ENCODE measurements around the gene NEK1. TPM values are rescaled to one million over a fixed set of nuclear protein-coding genes. Genes with fewer than 3 reads are reported as not detected.

The NEK1 gene
- total and polyA plus RNA-seq, 2 experiments from 2014 or later, result 7.6 to 14.3 TPM

DNA sequence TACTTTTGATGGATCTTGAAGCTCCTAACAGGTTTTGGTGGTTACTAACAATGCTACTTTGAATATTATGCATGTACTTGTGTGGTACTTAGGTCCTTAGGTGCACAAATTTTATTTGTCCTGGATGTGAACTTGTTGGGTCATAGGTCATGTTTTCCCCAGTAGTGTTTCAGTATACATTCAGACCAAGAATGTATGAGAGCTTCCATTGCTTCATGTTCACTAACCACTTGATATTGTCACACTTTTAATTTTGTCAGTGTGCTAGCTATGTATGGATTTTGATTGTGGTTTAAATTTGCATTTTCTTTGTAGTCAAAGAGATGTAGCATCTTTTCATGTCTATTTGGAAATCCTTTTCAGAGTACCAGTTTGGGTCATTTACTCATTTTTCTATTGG is 40.2 kb upstream of the NEK1 start:
- Histone ChIP-seq H3K4me3 (no peak overlapping the region), H3K27ac (no peak overlapping the region), H3K36me3 (ENCODE audit: low read depth) (no peaks in the 10 kb centered on the region), H3K9me2 (ENCODE audit: insufficient read depth) (peaks cover 3% of the 10 kb centered on the region; the same call in 1 of the 2 replicates), H3K79me2 (ENCODE audit: insufficient read depth) (peaks cover 74% of the 10 kb centered on the region), H3K4me2 (ENCODE audit: unreplicated experiment) (no peak overlapping the region), H3K9ac (no peak overlapping the region), H3K9me3 (ENCODE audit: low read depth) (no peaks in the 10 kb centered on the region), H3K4me1 (ENCODE audit: insufficient read depth) (no peaks in the 10 kb centered on the region; the same call in 1 of the 2 replicates), H2AFZ (no peak overlapping the region), H3K27me3 (replicated peaks; ENCODE audit: insufficient read depth) (no peaks in the 10 kb centered on the region), H4K20me1 (ENCODE audit: insufficient read depth) (no peaks in the 10 kb centered on the region), H3F3A (ENCODE audit: insufficient read depth) (no peaks in the 10 kb centered on the region)
- no peak for TF ChIP-seq EZH2 (IDR thresholded peaks at IDR 0.05; ENCODE audit: insufficient read depth, poor library complexity, severe bottlenecking)
- TF ChIP-seq EZH2phosphoT487 (IDR thresholded peaks at IDR 0.05; ENCODE audit: insufficient read depth, low read depth), result no peak
- DNase-seq, result no peak
- in situ Hi-C loops (cut with MboI), result no loop called here

DNA sequence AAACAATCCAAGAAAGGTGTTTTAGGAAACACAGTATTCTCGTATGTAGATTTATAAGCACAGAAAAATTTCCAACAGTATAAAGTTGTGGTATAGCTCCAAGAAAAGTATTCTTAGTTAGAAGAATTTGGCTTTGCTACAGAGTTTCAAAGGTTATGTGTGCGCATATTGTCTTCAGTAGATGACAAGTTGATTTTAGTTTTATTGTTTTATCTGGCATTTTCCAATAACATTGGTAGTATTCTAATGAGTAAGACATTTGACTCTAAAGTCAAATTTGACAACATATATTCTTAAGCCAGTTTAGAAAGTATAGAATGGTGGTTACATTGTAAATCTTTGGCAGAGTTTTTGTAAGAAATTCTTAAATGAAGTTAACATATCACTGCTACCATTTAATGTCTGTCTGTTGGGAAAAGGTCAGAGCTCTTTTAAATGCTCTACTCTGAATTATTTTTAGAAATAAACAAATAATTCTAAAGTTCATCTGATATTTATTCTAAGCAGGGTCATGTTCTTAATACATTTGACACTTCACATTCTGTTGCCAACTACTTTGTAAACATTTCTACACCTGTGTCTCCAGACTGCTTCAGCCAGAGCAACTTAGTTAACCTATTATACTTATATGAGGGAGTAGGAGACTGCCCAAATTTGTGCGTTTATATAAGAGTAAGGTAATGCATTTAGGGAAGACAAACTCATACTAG is 38.0 kb upstream of the NEK1 start:
- Histone ChIP-seq H3K27me3 (replicated peaks; ENCODE audit: insufficient read depth) (no peaks in the 10 kb centered on the region), H3K4me2 (ENCODE audit: unreplicated experiment) (no peak overlapping the region), H4K20me1 (ENCODE audit: insufficient read depth) (no peaks in the 10 kb centered on the region), H3K79me2 (ENCODE audit: insufficient read depth) (peaks cover 53% of the 10 kb centered on the region), H3K4me1 (ENCODE audit: insufficient read depth) (no peaks in the 10 kb centered on the region; the same call in 1 of the 2 replicates), H3K9me3 (ENCODE audit: low read depth) (no peaks in the 10 kb centered on the region), H3F3A (ENCODE audit: insufficient read depth) (no peaks in the 10 kb centered on the region), H2AFZ (no peak overlapping the region), H3K9ac (no peak overlapping the region), H3K9me2 (ENCODE audit: insufficient read depth) (peaks cover 3% of the 10 kb centered on the region; the same call in 1 of the 2 replicates), H3K36me3 (ENCODE audit: low read depth) (no peaks in the 10 kb centered on the region; the same call in 1 of the 2 replicates), H3K4me3 (no peak overlapping the region), H3K27ac (no peak overlapping the region)
- in situ Hi-C loops (cut with MboI), result no loop called here
- WGBS, 2 experiments (ENCODE audit: low coverage in 1 of 2, low lambda C conversion rate in 2 of 2, missing lambda C conversion rate in 2 of 2), result 96 to 97% methylated on average over 3 of the region's 3 CpGs
- no peak for DNase-seq
- no peak for TF ChIP-seq EZH2 (IDR thresholded peaks at IDR 0.05; ENCODE audit: insufficient read depth, poor library complexity, severe bottlenecking)
- no peak for TF ChIP-seq EZH2phosphoT487 (IDR thresholded peaks at IDR 0.05; ENCODE audit: insufficient read depth, low read depth)

DNA sequence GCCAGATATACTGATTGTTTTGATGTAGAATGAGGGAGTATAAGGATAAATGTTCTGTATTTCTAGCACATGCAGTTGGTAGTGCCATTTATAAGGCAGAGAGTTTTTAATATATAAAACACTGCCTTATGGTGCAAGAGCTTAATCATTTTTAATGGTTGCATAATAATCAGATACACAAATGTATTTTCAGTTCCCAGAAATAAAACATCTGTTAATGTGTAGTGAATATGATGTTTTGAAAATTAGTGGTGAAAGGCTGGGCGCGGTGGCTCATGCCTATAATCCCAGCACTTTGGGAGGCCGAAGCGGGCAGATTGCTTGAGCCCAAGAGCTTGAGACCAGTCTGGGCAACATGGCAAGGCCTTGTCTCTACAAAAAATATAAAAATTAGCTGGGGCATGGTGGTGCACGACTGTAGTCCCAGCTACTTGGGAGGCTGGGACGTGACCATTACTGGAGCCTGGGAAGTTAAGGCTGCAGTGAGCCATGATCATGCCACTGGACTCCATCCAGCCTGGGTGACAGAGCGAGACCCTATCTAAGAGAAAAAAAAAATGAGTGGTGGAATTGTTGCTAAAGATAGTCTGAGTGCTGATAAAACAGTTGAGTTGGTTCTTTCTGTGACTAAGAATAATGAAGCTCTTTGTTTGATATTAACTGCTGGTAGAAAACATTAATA is 37.3 kb upstream of the NEK1 start:
- no peak for DNase-seq
- Histone ChIP-seq H3F3A (ENCODE audit: insufficient read depth) (no peaks in the 10 kb centered on the region), H3K27me3 (replicated peaks; ENCODE audit: insufficient read depth) (no peaks in the 10 kb centered on the region), H3K9ac (no peak overlapping the region), H3K9me3 (ENCODE audit: low read depth) (no peaks in the 10 kb centered on the region), H2AFZ (no peak overlapping the region), H3K36me3 (ENCODE audit: low read depth) (peaks cover 5% of the 10 kb centered on the region; the same call in 1 of the 2 replicates), H4K20me1 (ENCODE audit: insufficient read depth) (no peaks in the 10 kb centered on the region), H3K4me3 (no peak overlapping the region), H3K4me1 (ENCODE audit: insufficient read depth) (no peaks in the 10 kb centered on the region; the same call in 1 of the 2 replicates), H3K79me2 (ENCODE audit: insufficient read depth) (peaks cover 46% of the 10 kb centered on the region), H3K4me2 (ENCODE audit: unreplicated experiment) (no peak overlapping the region), H3K9me2 (ENCODE audit: insufficient read depth) (peaks cover 3% of the 10 kb centered on the region; the same call in 1 of the 2 replicates), H3K27ac (no peak overlapping the region)
- 97 to 98% methylated on average over 7 of the region's 7 CpGs for WGBS, 2 experiments (ENCODE audit: low coverage in 1 of 2, low lambda C conversion rate in 2 of 2, missing lambda C conversion rate in 2 of 2)
- in situ Hi-C loops (cut with MboI), result no loop called here
- TF ChIP-seq EZH2phosphoT487 (IDR thresholded peaks at IDR 0.05; ENCODE audit: insufficient read depth, low read depth), result no peak
- no peak for TF ChIP-seq EZH2 (IDR thresholded peaks at IDR 0.05; ENCODE audit: insufficient read depth, poor library complexity, severe bottlenecking)

DNA sequence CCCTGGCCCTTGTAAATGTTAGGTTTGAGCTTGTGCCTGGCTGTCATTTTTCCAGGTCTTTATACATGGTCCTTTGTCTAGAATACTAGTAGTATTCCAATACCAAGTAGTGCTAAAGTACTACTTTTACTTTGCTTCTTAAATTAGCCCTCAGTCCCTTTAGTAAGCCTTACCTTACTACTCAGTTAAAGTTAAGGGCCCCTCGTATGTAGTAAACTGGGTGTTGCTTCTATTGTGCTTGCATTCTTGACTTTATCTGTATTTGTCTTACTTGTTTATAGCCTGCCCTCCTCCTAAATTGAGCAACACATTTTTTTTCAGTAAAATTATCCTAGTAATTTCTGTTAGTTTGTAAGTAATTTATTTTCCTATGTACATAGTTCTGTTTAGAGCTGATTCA is 33.2 kb upstream of the NEK1 start:
- Histone ChIP-seq H3K9ac (no peak overlapping the region), H3F3A (ENCODE audit: insufficient read depth) (peaks cover 4% of the 10 kb centered on the region; the same call in 1 of the 2 replicates), H3K4me2 (ENCODE audit: unreplicated experiment) (no peak overlapping the region), H4K20me1 (ENCODE audit: insufficient read depth) (no peaks in the 10 kb centered on the region), H3K9me3 (ENCODE audit: low read depth) (no peaks in the 10 kb centered on the region), H3K9me2 (ENCODE audit: insufficient read depth) (peaks cover 3% of the 10 kb centered on the region; the same call in 1 of the 2 replicates), H3K27ac (no peak overlapping the region), H3K4me3 (no peak overlapping the region), H3K79me2 (ENCODE audit: insufficient read depth) (peaks cover 11% of the 10 kb centered on the region; the same call in 1 of the 2 replicates), H3K27me3 (replicated peaks; ENCODE audit: insufficient read depth) (no peaks in the 10 kb centered on the region), H3K36me3 (ENCODE audit: low read depth) (peaks cover 6% of the 10 kb centered on the region; the same call in 1 of the 2 replicates), H3K4me1 (ENCODE audit: insufficient read depth) (peaks cover 4% of the 10 kb centered on the region), H2AFZ (no peak overlapping the region)
- DNase-seq, result no peak
- in situ Hi-C loops (cut with MboI), result no loop called here
- TF ChIP-seq EZH2 (IDR thresholded peaks at IDR 0.05; ENCODE audit: insufficient read depth, poor library complexity, severe bottlenecking) (no peak), EZH2phosphoT487 (IDR thresholded peaks at IDR 0.05; ENCODE audit: insufficient read depth, low read depth) (no peak)
- WGBS, 2 experiments (ENCODE audit: low coverage in 1 of 2, low lambda C conversion rate in 2 of 2, missing lambda C conversion rate in 2 of 2), result 95 to 97% methylated on average over 1 of the region's 1 CpG
